BLaER1 treated with 17β-estradiol and CSF1 and Interleukin-3, amounts not matched to agents 10 nM and 100 nM (cell line): ENCODE measurements around the gene IGSF6.
A peak's percentile ranks its signal among the peaks of the same experiment; 100 is the strongest.

ENCODE experiments used
- H3K27ac ChIP-seq, 11 experiments: shearing (Covaris generic); formaldehyde crosslinking; 2 replicates each; pipeline ENCODE4 v1.8.1; 2022
- H3K27me3 ChIP-seq, 11 experiments: shearing (Covaris generic); formaldehyde crosslinking; 2 replicates each; pipeline ENCODE4 v1.8.1; 2022
- H3K36me3 ChIP-seq, 11 experiments: shearing (Covaris generic); formaldehyde crosslinking; 2 replicates each; pipeline ENCODE4 v1.8.1; 2022
- H3K4me1 ChIP-seq, 10 experiments: shearing (Covaris generic); formaldehyde crosslinking; 2 replicates each; pipeline ENCODE4 v1.8.1; 2022
- H3K4me2 ChIP-seq, 11 experiments: shearing (Covaris generic); formaldehyde crosslinking; 2 replicates each; pipeline ENCODE4 v1.8.1; 2022
- H3K4me3 ChIP-seq, 10 experiments: shearing (Covaris generic); formaldehyde crosslinking; 2 replicates each; pipeline ENCODE4 v1.8.1; 2022
- H3K9ac ChIP-seq, 11 experiments: shearing (Covaris generic); formaldehyde crosslinking; 2 replicates each; pipeline ENCODE4 v1.8.1; 2022
- H3K9me3 ChIP-seq, 11 experiments: shearing (Covaris generic); formaldehyde crosslinking; replicated peaks in 1 of 11; 2 replicates each; pipeline ENCODE4 v1.8.1; 2022
- H4K20me1 ChIP-seq, 11 experiments: shearing (Covaris generic); formaldehyde crosslinking; 2 replicates each; pipeline ENCODE4 v1.8.1; 2022
- Cebpa-rat ChIP-seq, 11 experiments: shearing (Covaris generic); IDR thresholded peaks; 2 replicates each; pipeline ENCODE4 v1.8.1; 2022

IGSF6 gene

DNA sequence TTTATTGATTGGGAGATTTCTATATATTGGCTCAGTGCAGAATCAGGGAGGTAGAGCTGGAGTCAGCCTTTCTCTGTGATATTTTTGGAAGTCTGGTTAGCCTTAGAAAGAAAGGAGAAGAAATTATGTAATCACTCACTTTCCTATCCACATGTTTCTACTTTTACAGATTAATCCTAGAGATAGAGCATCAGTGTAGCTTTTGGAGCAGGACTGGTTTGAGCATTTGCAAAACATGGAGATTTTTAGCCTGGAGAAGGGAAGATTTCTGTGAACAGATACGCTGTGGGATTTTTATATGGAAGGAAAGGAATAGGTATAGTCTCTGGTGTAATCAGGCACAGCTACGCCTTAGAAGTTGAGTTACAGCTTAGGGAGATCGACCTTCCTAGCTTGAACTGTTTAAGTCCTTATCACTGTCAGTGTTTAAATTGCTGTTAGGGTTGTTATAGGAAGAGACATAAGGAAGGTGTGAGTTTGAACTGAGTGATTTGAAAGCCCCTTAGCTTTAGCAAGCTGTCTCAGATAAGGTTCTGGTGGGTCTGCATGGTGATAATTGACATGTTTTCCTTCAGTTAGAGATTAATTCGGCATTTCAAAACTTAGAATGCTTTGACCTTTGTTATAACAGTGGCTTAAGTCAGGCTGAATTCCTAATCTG lies 32.5 kb downstream of the IGSF6 start:
- no peaks in the 10 kb centered on the region for H3K27me3 ChIP-seq
- H3K4me2 ChIP-seq: peak overlapping the region in 6 of 11 experiments; percentile 57 to 99 (median 97); a peak in 13 of 22 replicates
- H3K9ac ChIP-seq: peak overlapping the region in 4 of 11 experiments; percentile 6 to 40 (median 16); a peak in 5 of 22 replicates
- peak overlapping the region in 9 of 11 experiments; percentile 1 to 99 (median 35); a peak in 16 of 22 replicates for H3K27ac ChIP-seq
- no peak for TF ChIP-seq Cebpa-rat (IDR thresholded peaks at IDR 0.05)
- H3K4me3 ChIP-seq: 0 out of 20 replicates have a peak overlapping the region, but pooled peaks of 1 of the 10 experiments have one; percentile 15
- H3K36me3 ChIP-seq: peaks cover 91 to 100% (median 100%) of the 10 kb centered on the region in 11 experiments
- peaks cover 16 to 100% (median 97%) of the 10 kb centered on the region in 10 experiments for H3K4me1 ChIP-seq
- H3K9me3 ChIP-seq: no peaks in the 10 kb centered on the region
- H4K20me1 ChIP-seq: peaks cover 17 to 100% (median 81%) of the 10 kb centered on the region in 11 experiments; a peak in 21 of 22 replicates

DNA sequence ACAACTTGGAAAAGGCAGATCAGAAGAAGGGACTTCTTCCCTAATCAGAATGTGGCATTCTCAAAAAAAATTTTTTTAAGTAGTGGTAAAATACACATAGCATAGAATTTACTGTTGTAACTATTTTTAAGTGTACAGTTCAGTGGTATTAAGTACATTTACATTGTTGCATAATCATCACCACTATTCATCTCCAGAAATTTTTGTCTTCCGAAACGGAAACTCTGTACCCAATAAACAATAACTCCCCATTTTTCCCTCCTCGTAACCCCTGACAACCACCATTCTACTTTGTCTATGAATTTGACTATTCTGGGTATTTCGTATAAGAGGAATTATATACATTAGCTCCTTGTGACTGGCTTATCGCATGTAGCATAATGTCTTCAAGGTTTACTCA lies 34.1 kb downstream of the IGSF6 start:
- Histone ChIP-seq H4K20me1 (peaks cover 26 to 100% (median 94%) of the 10 kb centered on the region in 11 experiments; a peak in 21 of 22 replicates), H3K4me3 (no peak overlapping the region)

DNA sequence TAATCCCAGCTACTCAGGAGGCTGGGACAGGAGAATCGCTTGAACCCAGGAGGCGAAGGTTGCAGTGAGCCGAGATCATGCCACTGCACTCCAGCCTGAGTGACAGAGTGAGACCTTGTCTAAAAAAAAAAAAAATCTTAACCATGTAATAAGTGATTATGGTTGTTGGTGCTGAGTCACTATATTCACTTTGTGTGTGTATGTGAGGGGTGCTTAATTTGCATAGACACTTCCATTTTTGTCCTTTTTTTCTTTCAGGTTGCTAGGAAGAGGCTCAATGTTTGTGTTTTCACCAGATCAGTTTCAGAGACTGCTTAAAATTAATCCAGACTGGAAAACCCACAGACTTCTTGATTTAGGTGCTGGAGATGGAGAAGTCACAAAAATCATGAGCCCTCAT lies 34.8 kb downstream of the IGSF6 start:
- Histone ChIP-seq H3K9me3 (peaks cover 0 to 7% (median 0%) of the 10 kb centered on the region in 11 experiments; a peak in 4 of 22 replicates), H4K20me1 (peaks cover 30 to 100% (median 95%) of the 10 kb centered on the region in 11 experiments; a peak in 21 of 22 replicates), H3K4me2 (peak overlapping the region in 6 of 11 experiments; percentile 91 to 99 (median 97); a peak in 13 of 22 replicates), H3K4me1 (peaks cover 20 to 100% (median 98%) of the 10 kb centered on the region in 10 experiments), H3K4me3 (no peak overlapping the region), H3K27me3 (no peaks in the 10 kb centered on the region), H3K27ac (peak overlapping the region in 9 of 11 experiments; percentile 20 to 100 (median 97); a peak in 15 of 22 replicates), H3K36me3 (peaks cover 93 to 100% (median 100%) of the 10 kb centered on the region in 11 experiments), H3K9ac (peak overlapping the region in 4 of 11 experiments; percentile 0 to 33 (median 28); a peak in 4 of 22 replicates)
- TF ChIP-seq Cebpa-rat (IDR thresholded peaks at IDR 0.05): no peak

More for the DNA sequence above, 34.1 kb downstream of the IGSF6 start:
- 0 out of 22 replicates have a peak, but pooled peaks of 1 of the 11 experiments have one; percentile 19 for TF ChIP-seq Cebpa-rat (IDR thresholded peaks at IDR 0.05)
- H3K9ac ChIP-seq: peak overlapping the region in 3 of 11 experiments; percentile 18 to 33 (median 24); a peak in 4 of 22 replicates
- H3K4me1 ChIP-seq: peaks cover 20 to 100% (median 97%) of the 10 kb centered on the region in 10 experiments
- H3K36me3 ChIP-seq: peaks cover 91 to 100% (median 100%) of the 10 kb centered on the region in 11 experiments
- H3K9me3 ChIP-seq: peaks cover 0 to 3% (median 0%) of the 10 kb centered on the region in 11 experiments; a peak in 2 of 22 replicates
- H3K4me2 ChIP-seq: peak overlapping the region in 6 of 11 experiments; percentile 57 to 99 (median 97); a peak in 8 of 22 replicates
- no peaks in the 10 kb centered on the region for H3K27me3 ChIP-seq
- H3K27ac ChIP-seq: peak overlapping the region in 8 of 11 experiments; percentile 20 to 100 (median 98); a peak in 12 of 22 replicates

DNA sequence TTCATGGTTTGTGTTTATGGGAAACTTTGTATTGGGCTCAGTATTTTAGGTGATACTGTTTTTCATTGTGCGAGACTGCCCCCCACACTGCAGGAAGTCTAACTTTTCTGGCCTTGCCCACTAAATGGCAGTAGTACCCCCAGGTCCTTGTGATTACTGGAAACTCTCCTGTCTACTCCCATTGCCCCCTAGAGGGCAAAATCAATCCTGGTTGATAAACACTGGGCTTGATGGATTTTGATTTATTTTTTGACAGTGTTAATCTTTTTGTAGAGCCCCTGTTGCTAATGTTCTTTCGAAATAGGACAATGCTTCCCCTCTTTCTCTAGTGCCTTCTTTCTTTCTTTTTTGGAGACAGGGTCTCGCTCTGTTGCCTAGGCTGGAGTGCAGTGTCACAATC lies 37.5 kb downstream of the IGSF6 start:
- no peak for TF ChIP-seq Cebpa-rat (IDR thresholded peaks at IDR 0.05)
- H3K9ac ChIP-seq: peak overlapping the region in 8 of 11 experiments; percentile 0 to 63 (median 28); a peak in 10 of 22 replicates
- peaks cover 55 to 100% (median 82%) of the 10 kb centered on the region in 11 experiments; a peak in 21 of 22 replicates for H4K20me1 ChIP-seq
- peak overlapping the region; percentile 26 to 99 (median 91) for H3K4me2 ChIP-seq
- H3K36me3 ChIP-seq: peaks cover 72 to 100% (median 95%) of the 10 kb centered on the region in 11 experiments
- peaks cover 43 to 100% (median 100%) of the 10 kb centered on the region in 10 experiments for H3K4me1 ChIP-seq
- H3K27ac ChIP-seq: peak overlapping the region; percentile 13 to 100 (median 99); a peak in 20 of 22 replicates
- no peaks in the 10 kb centered on the region for H3K27me3 ChIP-seq
- H3K4me3 ChIP-seq: peak overlapping the region in 3 of 10 experiments; percentile 10 to 96 (median 25); a peak in 2 of 20 replicates
- H3K9me3 ChIP-seq: peaks cover 0 to 7% (median 0%) of the 10 kb centered on the region in 11 experiments; a peak in 4 of 22 replicates

DNA sequence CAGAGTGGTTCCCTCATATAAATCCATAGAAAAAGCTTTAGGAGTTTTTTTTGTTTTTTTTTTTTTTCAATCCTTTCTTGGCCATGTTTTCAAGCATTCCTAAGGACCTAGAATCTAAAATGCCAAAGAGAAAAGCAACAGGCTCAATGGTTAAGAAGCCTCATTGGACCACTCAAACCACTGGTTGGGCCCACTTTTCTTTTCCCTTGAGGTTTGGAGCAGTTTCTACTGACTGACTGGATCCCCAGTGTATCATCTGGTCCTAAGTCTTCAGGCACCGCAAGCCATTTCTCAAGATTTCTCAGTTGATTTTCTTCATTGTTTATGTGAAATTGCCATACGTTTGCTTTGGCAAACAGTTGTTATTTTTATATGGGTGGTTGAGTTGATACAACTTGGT lies 38.6 kb downstream of the IGSF6 start:
- H3K4me1 ChIP-seq: peaks cover 54 to 100% (median 100%) of the 10 kb centered on the region in 10 experiments
- peaks cover 45 to 100% (median 85%) of the 10 kb centered on the region in 11 experiments; a peak in 21 of 22 replicates for H4K20me1 ChIP-seq
- no peaks in the 10 kb centered on the region for H3K27me3 ChIP-seq
- no peak for TF ChIP-seq Cebpa-rat (IDR thresholded peaks at IDR 0.05)
- peaks cover 61 to 97% (median 90%) of the 10 kb centered on the region in 11 experiments for H3K36me3 ChIP-seq
- H3K9me3 ChIP-seq: peaks cover 0 to 7% (median 0%) of the 10 kb centered on the region in 11 experiments; a peak in 4 of 22 replicates
- peak overlapping the region in 8 of 11 experiments; percentile 61 to 99 (median 96); a peak in 14 of 22 replicates for H3K4me2 ChIP-seq
- H3K9ac ChIP-seq: peak overlapping the region in 4 of 11 experiments; percentile 10 to 98 (median 35); a peak in 5 of 22 replicates
- peak overlapping the region; percentile 34 to 100 (median 99); a peak in 20 of 22 replicates for H3K27ac ChIP-seq
- peak overlapping the region in 3 of 10 experiments; percentile 15 to 96 (median 42); a peak in 3 of 20 replicates for H3K4me3 ChIP-seq

DNA sequence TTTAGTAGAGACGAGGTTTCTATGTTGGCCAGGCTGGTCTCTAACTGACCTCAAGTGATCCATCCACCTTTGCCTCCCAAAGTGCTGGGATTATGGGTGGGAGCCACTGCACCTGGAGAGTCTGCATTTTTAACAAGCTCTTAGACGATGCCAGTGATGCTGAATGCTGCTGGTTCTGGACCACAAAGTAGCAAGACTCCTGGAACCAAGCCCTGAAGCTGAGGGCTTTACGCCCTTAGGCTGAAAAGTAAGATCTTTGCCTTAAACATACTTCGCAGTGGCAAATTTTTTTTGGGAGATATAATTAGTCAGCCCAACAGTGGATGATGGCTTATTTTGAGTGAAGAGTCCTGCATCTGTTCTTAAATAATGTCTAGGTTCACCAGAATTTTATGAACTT lies 39.0 kb downstream of the IGSF6 start:
- no peaks in the 10 kb centered on the region for H3K27me3 ChIP-seq
- H3K9ac ChIP-seq: peak overlapping the region in 4 of 11 experiments; percentile 10 to 98 (median 58); a peak in 5 of 22 replicates
- H3K4me2 ChIP-seq: peak overlapping the region in 8 of 11 experiments; percentile 61 to 99 (median 96); a peak in 15 of 22 replicates
- peak overlapping the region in 4 of 10 experiments; percentile 14 to 96 (median 28); a peak in 6 of 20 replicates for H3K4me3 ChIP-seq
- peaks cover 58 to 100% (median 100%) of the 10 kb centered on the region in 10 experiments for H3K4me1 ChIP-seq
- peaks cover 0 to 7% (median 0%) of the 10 kb centered on the region in 11 experiments; a peak in 4 of 22 replicates for H3K9me3 ChIP-seq
- peaks cover 41 to 100% (median 85%) of the 10 kb centered on the region in 11 experiments; a peak in 21 of 22 replicates for H4K20me1 ChIP-seq
- peaks cover 56 to 97% (median 86%) of the 10 kb centered on the region in 11 experiments for H3K36me3 ChIP-seq
- no peak for TF ChIP-seq Cebpa-rat (IDR thresholded peaks at IDR 0.05)
- peak overlapping the region; percentile 34 to 100 (median 99); a peak in 19 of 22 replicates for H3K27ac ChIP-seq

DNA sequence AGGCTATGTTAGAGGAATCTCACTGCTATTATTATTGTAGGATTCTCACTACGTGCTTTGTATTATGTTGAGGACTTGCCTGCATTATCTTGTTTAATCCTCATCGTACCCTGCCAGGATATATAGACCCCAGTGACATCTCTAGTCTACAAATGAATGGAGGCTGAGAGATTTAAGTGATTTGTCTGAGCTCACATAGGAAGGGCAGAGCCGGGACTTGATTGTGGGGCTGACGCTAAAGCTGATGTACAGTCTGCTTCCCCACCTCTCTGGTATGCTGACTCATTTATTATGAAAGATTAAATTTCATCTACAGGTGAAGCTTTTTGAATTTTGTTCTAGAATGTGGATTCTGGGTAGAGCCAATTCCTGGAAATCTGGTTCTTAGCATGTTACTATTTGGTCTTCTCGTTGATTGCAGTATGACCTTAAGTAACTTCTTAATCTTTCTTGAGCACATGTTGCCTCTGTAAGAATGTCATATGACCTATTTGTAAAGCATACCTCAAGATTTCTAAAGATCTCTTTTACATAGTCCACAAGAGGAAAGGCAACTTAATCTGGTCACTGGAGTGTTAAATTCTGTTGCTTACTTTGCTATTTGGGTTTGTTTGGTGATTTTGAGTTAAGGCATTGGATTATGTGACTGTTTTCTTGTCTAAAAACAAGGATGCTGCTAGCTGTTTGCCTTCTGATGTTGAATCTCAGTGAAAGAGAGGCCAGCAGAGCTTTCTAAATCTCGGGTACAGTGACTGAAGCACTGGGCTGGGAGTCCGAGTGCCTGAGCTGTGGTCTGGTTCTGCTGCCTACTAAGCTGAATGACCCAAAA lies 40.6 kb downstream of the IGSF6 start:
- Histone ChIP-seq H3K27ac (peak overlapping the region; percentile 78 to 100 (median 99)), H3K27me3 (no peaks in the 10 kb centered on the region), H3K4me1 (peaks cover 74 to 100% (median 100%) of the 10 kb centered on the region in 10 experiments), H3K4me3 (peak overlapping the region in 5 of 10 experiments; percentile 27 to 96 (median 91); a peak in 8 of 20 replicates), H3K4me2 (peak overlapping the region; percentile 23 to 99 (median 91)), H3K36me3 (peaks cover 44 to 98% (median 80%) of the 10 kb centered on the region in 11 experiments), H4K20me1 (peaks cover 25 to 100% (median 89%) of the 10 kb centered on the region in 11 experiments; a peak in 21 of 22 replicates), H3K9ac (peak overlapping the region; percentile 27 to 99 (median 80); a peak in 18 of 22 replicates), H3K9me3 (peaks cover 0 to 7% (median 0%) of the 10 kb centered on the region in 11 experiments; a peak in 4 of 22 replicates)
- no peak for TF ChIP-seq Cebpa-rat (IDR thresholded peaks at IDR 0.05)
